PC-9 (cell line): ENCODE measurements around the gene IL18RAP. TPM values are rescaled to one million over a fixed set of nuclear protein-coding genes. Genes with fewer than 3 reads are reported as not detected.

ENCODE experiments used
- BruUV-seq: library from RNA; stranded (reverse); fragments of 400-500 nt; replicated peaks from 2 replicates; lab custom pipeline; 2021; lab: Mats Ljungman, UMichigan
- CTCF ChIA-PET: fragments of 300-600 bp; sonication (Branson Sonifier 250); formaldehyde crosslinking; loops from one replicate; lab custom pipeline; 2022; ENCODE audit warnings: antibody characterized with exemption; lab: Charles Lee
- POLR2A ChIA-PET: fragments of 300-600 bp; sonication (Branson Sonifier 250); formaldehyde crosslinking; loops from one replicate; lab custom pipeline; 2022; ENCODE audit warnings: antibody characterized with exemption; ENCODE audit not compliant: unreplicated experiment; lab: Charles Lee
- DNase-seq, 2 experiments: peaks; one replicate each; pipeline versions ENCODE4 v3.0.0 to v3.0.0-alpha.2; 2015 to 2022; ENCODE audit warnings: mixed read lengths in 1 of 2
- H2AFZ ChIP-seq: fragments of 200-600 bp; sonication (generic); 2 replicates; pipeline ENCODE4 v1.8.1; 2017; ENCODE audit warnings: antibody characterized with exemption
- H3F3A ChIP-seq: fragments of 200-600 bp; sonication (generic); 2 replicates; pipeline ENCODE4 v1.8.1; 2017; ENCODE audit warnings: antibody characterized with exemption, mild to moderate bottlenecking, low read depth; ENCODE audit not compliant: insufficient read depth
- H3K27ac ChIP-seq: fragments of 200-600 bp; sonication (generic); 2 replicates; pipeline ENCODE4 v1.6.1; 2016; ENCODE audit warnings: mixed run types
- H3K27me3 ChIP-seq: fragments of 200-600 bp; sonication (generic); 2 replicates; pipeline ENCODE4 v1.6.1; 2016; ENCODE audit warnings: low read depth, mixed run types; ENCODE audit not compliant: insufficient read depth
- H3K36me3 ChIP-seq: fragments of 200-600 bp; sonication (generic); 2 replicates; pipeline ENCODE4 v1.6.1; 2016; ENCODE audit warnings: low read depth, mixed run types
- H3K4me1 ChIP-seq: fragments of 200-600 bp; sonication (generic); replicated peaks from 2 replicates; pipeline ENCODE4 v1.6.1; 2016; ENCODE audit warnings: mixed run types; ENCODE audit not compliant: insufficient read depth
- H3K4me2 ChIP-seq: fragments of 200-600 bp; sonication (generic); 2 replicates; pipeline ENCODE4 v1.6.1; 2017; ENCODE audit warnings: mixed run types
- H3K4me3 ChIP-seq: fragments of 200-600 bp; sonication (generic); 2 replicates; pipeline ENCODE4 v1.6.1; 2016; ENCODE audit warnings: mixed run types
- H3K79me2 ChIP-seq: fragments of 200-600 bp; sonication (generic); 2 replicates; pipeline ENCODE4 v1.6.1; 2017; ENCODE audit warnings: low read depth, mixed run types
- H3K9me2 ChIP-seq: fragments of 200-600 bp; sonication (generic); 2 replicates; pipeline ENCODE4 v1.8.1; 2017; ENCODE audit warnings: mild to moderate bottlenecking; ENCODE audit not compliant: insufficient read depth
- H3K9me3 ChIP-seq: fragments of 200-600 bp; sonication (generic); 2 replicates; pipeline ENCODE4 v1.8.1; 2016; ENCODE audit warnings: low read depth; ENCODE audit not compliant: insufficient read depth
- H4K20me1 ChIP-seq: fragments of 200-600 bp; sonication (generic); 2 replicates; pipeline ENCODE4 v1.8.1; 2017; ENCODE audit not compliant: insufficient read depth
- CTCF ChIP-seq: fragments of 200-600 bp; sonication (generic); conservative IDR thresholded peaks from 2 replicates; pipeline ENCODE4 v1.6.1; 2017; ENCODE audit warnings: mixed run types, antibody characterized with exemption, mild to moderate bottlenecking, moderate library complexity
- EZH2 ChIP-seq: fragments of 200-600 bp; sonication (generic); IDR thresholded peaks from 2 replicates; pipeline ENCODE4 v1.8.0; 2017; ENCODE audit warnings: antibody characterized with exemption, low read depth
- intact Hi-C: fragments of 100-400 bp; cut with micrococcal nuclease; formaldehyde crosslinking; loops from one replicate; pipeline ENCODE4 v1.10.0; 2022; ENCODE audit not compliant: unreplicated experiment
- total RNA-seq: library from RNA; stranded (reverse); gene quantifications from 2 replicates; pipeline ENCODE4 v1.2.3, GENCODE V29; 2021

The IL18RAP gene
- total RNA-seq, 1 experiment from 2014 or later = not detected

- TF ChIP-seq CTCF = no peak
- no peak for TF ChIP-seq EZH2
- no peak overlapping the region for H2AFZ ChIP-seq
- CTCF ChIA-PET = no interaction called here
- intact Hi-C loops = no loop called here
- H3K4me2 ChIP-seq = no peak overlapping the region
- H3K9me3 ChIP-seq = no peaks in the 10 kb centered on the region
- no peaks in the 10 kb centered on the region for H3K27me3 ChIP-seq
- no peaks in the 10 kb centered on the region for H3K36me3 ChIP-seq
- H3K27ac ChIP-seq = no peak overlapping the region
- no peaks in the 10 kb centered on the region for H3K79me2 ChIP-seq
- H3K9me2 ChIP-seq = no peaks in the 10 kb centered on the region
- H3K4me3 ChIP-seq = no peak overlapping the region
- H3F3A ChIP-seq = peaks cover 17% of the 10 kb centered on the region
- no peak for DNase-seq
- POLR2A ChIA-PET = no interaction called here
- H3K4me1 ChIP-seq = peaks cover 21% of the 10 kb centered on the region
- H4K20me1 ChIP-seq = no peaks in the 10 kb centered on the region
- BruUV-seq = no TSS peak
Observed at GRCh38 chr2:102483086-102483485, 60.1 kb downstream of the IL18RAP start.

- H3K9me3 ChIP-seq = peaks cover 6% of the 10 kb centered on the region; the same call in 1 of the 2 replicates
- peaks cover 27% of the 10 kb centered on the region for H3F3A ChIP-seq
- no peaks in the 10 kb centered on the region for H4K20me1 ChIP-seq
- TF ChIP-seq CTCF (no peak), EZH2 (no peak)
- H3K9me2 ChIP-seq = no peaks in the 10 kb centered on the region
- H2AFZ ChIP-seq = no peak overlapping the region
- no peaks in the 10 kb centered on the region for H3K36me3 ChIP-seq
- no TSS peak for BruUV-seq
- intact Hi-C loops = no loop called here
- no peak overlapping the region for H3K4me2 ChIP-seq
- H3K4me3 ChIP-seq = no peak overlapping the region
- no peaks in the 10 kb centered on the region for H3K27me3 ChIP-seq
- H3K79me2 ChIP-seq = no peaks in the 10 kb centered on the region
- DNase-seq = no peak
- peaks cover 33% of the 10 kb centered on the region for H3K4me1 ChIP-seq
- no peak overlapping the region for H3K27ac ChIP-seq
- POLR2A ChIA-PET = no interaction called here
- CTCF ChIA-PET = interaction anchor here (0.6 kb wide), 1 partner anchor 24 kb away, joined by 4 read pairs; no protein-coding TSS in a partner anchor
Observed at GRCh38 chr2:102484310-102485061, 61.5 kb downstream of the IL18RAP start.

- no peak overlapping the region for H3K4me3 ChIP-seq
- POLR2A ChIA-PET = no interaction called here
- H3K27ac ChIP-seq = no peak overlapping the region
- no peaks in the 10 kb centered on the region for H3K36me3 ChIP-seq
- BruUV-seq = no TSS peak
- peaks cover 38% of the 10 kb centered on the region for H3K4me1 ChIP-seq
- intact Hi-C loops = no loop called here
- no peaks in the 10 kb centered on the region for H4K20me1 ChIP-seq
- CTCF ChIA-PET = no interaction called here
- no peak overlapping the region for H3K4me2 ChIP-seq
- TF ChIP-seq CTCF (no peak), EZH2 (no peak)
- no peaks in the 10 kb centered on the region for H3K27me3 ChIP-seq
- no peak for DNase-seq
- H3K9me2 ChIP-seq = no peaks in the 10 kb centered on the region
- H3K9me3 ChIP-seq = peaks cover 6% of the 10 kb centered on the region; the same call in 1 of the 2 replicates
- no peak overlapping the region for H2AFZ ChIP-seq
- peaks cover 27% of the 10 kb centered on the region for H3F3A ChIP-seq
- H3K79me2 ChIP-seq = no peaks in the 10 kb centered on the region
Observed at GRCh38 chr2:102485147-102485785, 62.3 kb downstream of the IL18RAP start.
